ENCODE results near the gene NOX4.

NOX4 gene

DNA sequence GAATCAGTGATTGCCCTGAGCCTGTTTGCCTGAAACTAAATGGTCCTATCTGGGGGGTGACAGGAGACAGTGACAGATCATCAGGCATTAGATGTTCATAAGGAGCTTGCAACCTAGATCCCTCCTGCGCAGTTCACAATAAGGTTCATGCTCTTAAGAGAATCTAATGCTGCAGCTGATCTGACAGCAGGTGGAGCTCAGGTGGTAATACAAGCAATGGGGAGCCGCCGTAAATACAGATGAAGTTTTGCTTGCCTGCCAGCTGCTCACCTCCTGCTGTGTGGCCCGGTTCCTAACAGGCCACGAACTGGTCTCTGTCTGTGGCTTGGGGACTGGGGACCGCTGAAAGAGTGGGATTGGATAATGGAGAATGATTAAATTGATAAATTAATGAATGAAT is 14.0 kb downstream of the NOX4 start:
- no peak overlapping the region for H3K27ac ChIP-seq
- DNase-seq (ENCODE audit: low spot score) = no peak
- no peak overlapping the region for H3K4me3 ChIP-seq
- TF ChIP-seq, protein P1, sequence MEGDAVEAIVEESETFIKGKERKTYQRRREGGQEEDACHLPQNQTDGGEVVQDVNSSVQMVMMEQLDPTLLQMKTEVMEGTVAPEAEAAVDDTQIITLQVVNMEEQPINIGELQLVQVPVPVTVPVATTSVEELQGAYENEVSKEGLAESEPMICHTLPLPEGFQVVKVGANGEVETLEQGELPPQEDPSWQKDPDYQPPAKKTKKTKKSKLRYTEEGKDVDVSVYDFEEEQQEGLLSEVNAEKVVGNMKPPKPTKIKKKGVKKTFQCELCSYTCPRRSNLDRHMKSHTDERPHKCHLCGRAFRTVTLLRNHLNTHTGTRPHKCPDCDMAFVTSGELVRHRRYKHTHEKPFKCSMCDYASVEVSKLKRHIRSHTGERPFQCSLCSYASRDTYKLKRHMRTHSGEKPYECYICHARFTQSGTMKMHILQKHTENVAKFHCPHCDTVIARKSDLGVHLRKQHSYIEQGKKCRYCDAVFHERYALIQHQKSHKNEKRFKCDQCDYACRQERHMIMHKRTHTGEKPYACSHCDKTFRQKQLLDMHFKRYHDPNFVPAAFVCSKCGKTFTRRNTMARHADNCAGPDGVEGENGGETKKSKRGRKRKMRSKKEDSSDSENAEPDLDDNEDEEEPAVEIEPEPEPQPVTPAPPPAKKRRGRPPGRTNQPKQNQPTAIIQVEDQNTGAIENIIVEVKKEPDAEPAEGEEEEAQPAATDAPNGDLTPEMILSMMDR (IDR thresholded peaks at IDR 0.05) = no peak

GRCh38 chr11:89463266-89463780 is 27.9 kb downstream of the NOX4 start:
- Histone ChIP-seq H3K27ac (no peak overlapping the region), H3K4me3 (no peak overlapping the region)
- TF ChIP-seq, protein P1 (IDR thresholded peaks at IDR 0.05) = no peak
- no peak for DNase-seq (ENCODE audit: low spot score)

DNA sequence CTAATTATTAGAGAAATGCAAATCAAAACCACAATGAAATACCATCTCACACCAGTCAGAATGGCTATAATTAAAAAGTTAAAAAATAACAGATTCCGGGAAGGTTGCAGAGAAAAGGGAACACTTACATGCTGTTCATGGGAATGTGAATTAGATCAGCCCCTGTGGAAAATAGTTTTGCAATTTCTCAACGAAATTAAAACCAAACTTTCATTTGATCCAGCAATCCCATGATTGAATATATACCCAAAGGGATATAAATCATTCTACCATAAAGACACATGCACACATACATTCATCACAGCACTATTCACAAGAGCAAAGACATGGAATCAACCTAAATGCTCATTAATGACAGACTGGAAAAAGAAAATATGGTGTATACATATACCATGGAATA is 32.5 kb downstream of the NOX4 start:
- DNase-seq (ENCODE audit: low spot score) = no peak
- Histone ChIP-seq H3K4me3 (no peak overlapping the region), H3K27ac (no peak overlapping the region)
- TF ChIP-seq, protein P1 (IDR thresholded peaks at IDR 0.05) = no peak

DNA sequence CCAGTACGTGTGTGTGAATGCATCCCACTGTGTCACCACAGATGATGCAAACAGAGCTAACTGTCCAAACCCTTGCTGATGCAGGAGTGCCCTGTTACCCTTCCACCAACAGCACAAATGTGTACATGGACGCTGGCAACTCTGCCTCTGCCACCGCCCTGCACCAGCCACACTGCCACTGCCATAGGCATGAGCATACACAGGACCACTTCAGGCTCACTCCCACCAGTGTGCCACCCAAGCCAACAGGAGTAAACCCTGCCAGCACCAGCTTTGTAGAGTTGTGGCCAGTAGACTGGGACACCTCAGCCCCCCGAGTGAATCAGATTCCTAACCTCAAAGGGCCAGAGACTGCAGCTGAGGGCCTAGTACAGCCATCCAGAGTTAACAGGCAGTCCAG is 34.0 kb downstream of the NOX4 start:
- H3K4me3 ChIP-seq = no peak overlapping the region
- TF ChIP-seq, protein P1 (IDR thresholded peaks at IDR 0.05) = no peak
- no peak overlapping the region for H3K27ac ChIP-seq
- DNase-seq (ENCODE audit: low spot score) = no peak

DNA sequence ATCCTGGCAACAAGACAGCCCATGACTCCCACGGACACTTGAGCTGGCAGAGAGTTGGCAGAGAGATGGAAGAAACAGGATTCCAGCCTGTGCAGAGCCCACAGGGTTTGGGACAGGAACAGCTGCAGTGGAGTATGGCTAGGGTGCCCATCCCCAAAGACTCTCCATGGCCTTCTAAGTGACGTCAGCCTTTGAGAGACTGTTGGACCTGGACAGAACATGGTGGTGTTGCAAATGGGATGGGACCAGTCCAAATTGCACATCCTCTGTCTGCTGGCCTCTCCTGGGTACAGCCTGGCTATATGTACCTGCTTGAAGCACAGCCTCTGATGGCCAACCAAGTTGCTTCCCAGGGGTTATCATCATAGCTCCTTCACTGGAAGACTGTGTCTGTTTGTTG is 34.5 kb downstream of the NOX4 start:
- TF ChIP-seq, protein P1 (IDR thresholded peaks at IDR 0.05) = no peak
- Histone ChIP-seq H3K27ac (no peak overlapping the region), H3K4me3 (no peak overlapping the region)
- DNase-seq (ENCODE audit: low spot score) = no peak

GRCh38 chr11:89452780-89453179 is 38.4 kb downstream of the NOX4 start:
- no peak for DNase-seq (ENCODE audit: low spot score)
- Histone ChIP-seq H3K27ac (no peak overlapping the region), H3K4me3 (no peak overlapping the region)
- TF ChIP-seq, protein P1 (IDR thresholded peaks at IDR 0.05) = no peak

GRCh38 chr11:89447845-89448244 is 43.3 kb downstream of the NOX4 start:
- H3K27ac ChIP-seq = no peak overlapping the region
- TF ChIP-seq, protein P1 (IDR thresholded peaks at IDR 0.05) = no peak
- no peak overlapping the region for H3K4me3 ChIP-seq
- DNase-seq (ENCODE audit: low spot score) = no peak
